K562 (cell line): ENCODE measurements around the gene C1QTNF12. TPM values are rescaled to one million over a fixed set of nuclear protein-coding genes. Genes with fewer than 3 reads are reported as not detected.

ENCODE experiments used
- ATAC-seq: fragments of 200-7000 bp; cut with Tn5 transposase; 3 replicates; pipeline ENCODE4 v1.9.1; 2020; ENCODE audit warnings: moderate library complexity
- BruUV-seq: library from RNA; stranded (reverse); fragments of 400-500 nt; replicated peaks from 2 replicates; lab custom pipeline; 2021; lab: Mats Ljungman, UMichigan
- CTCF ChIA-PET: fragments of 300-600 bp; formaldehyde crosslinking; extraction: SDS; loops from one replicate; lab custom pipeline; 2021; ENCODE audit warnings: low intra/inter-chr PET ratio; lab: Yijun Ruan, JAX
- POLR2A ChIA-PET: fragments of 300-600, 350-650 bp; sonication (Branson Sonifier 250); formaldehyde crosslinking; extraction: SDS; loops from one replicate; lab custom pipeline; 2021; ENCODE audit warnings: antibody characterized with exemption, inconsistent platforms; lab: Yijun Ruan, JAX
- DNase-seq, 4 experiments: peaks; one replicate each; pipeline versions ENCODE4 v3.0.0 to v3.0.0-alpha.2; 2011 to 2018; ENCODE audit warnings: low spot score in 3 of 4, mixed read lengths in 3 of 4; ENCODE audit errors: extremely low read depth in 1 of 4
- FAIRE-seq: peaks from 2 replicates; lab custom pipeline; 2011; peaks lifted over from hg19 to GRCh38; lab: Jason Lieb, UNC
- H2AFZ ChIP-seq: 2 replicates; pipeline ENCODE4 v1.6.0; 2011; ENCODE audit warnings: low read depth, low read length, control low read depth, inconsistent platforms
- H3K27ac ChIP-seq: fragments of 200-600 bp; 3 replicates; pipeline ENCODE4 v1.8.0; 2011; ENCODE audit warnings: low read depth, mild to moderate bottlenecking, control low read depth, inconsistent platforms, low read length, moderate library complexity, mixed read lengths; ENCODE audit errors: extremely low read depth
- H3K27me3 ChIP-seq, 2 experiments: fragments of 300-600 bp in 1 of 2; 2 replicates in 1 of 2; 3 replicates in 1 of 2; pipeline versions ENCODE4 v1.6.0 to v1.8.0; 2011; ENCODE audit warnings: inconsistent platforms in 2 of 2, low read length in 2 of 2, mild to moderate bottlenecking in 1 of 2, mixed read lengths in 1 of 2, moderate library complexity in 1 of 2; ENCODE audit not compliant: control insufficient read depth in 2 of 2, insufficient read depth in 2 of 2
- H3K36me3 ChIP-seq: fragments of 300-600 bp; 3 replicates; pipeline ENCODE4 v1.8.0; 2011; ENCODE audit warnings: mild to moderate bottlenecking, low read length, inconsistent platforms; ENCODE audit not compliant: control insufficient read depth, insufficient read depth
- H3K4me1 ChIP-seq, 2 experiments: fragments of 200-600 bp in 1 of 2; replicated peaks in 1 of 2; 2 replicates in 1 of 2; 3 replicates in 1 of 2; pipeline versions ENCODE4 v1.5.1 to v1.8.0; 2011; ENCODE audit warnings: inconsistent platforms in 2 of 2, low read length in 2 of 2, mild to moderate bottlenecking in 1 of 2, mixed read lengths in 1 of 2, moderate library complexity in 1 of 2; ENCODE audit not compliant: control insufficient read depth in 2 of 2, insufficient read depth in 2 of 2
- H3K4me2 ChIP-seq: 2 replicates; pipeline ENCODE4 v1.6.1; 2011; ENCODE audit warnings: low read length, control low read depth, inconsistent platforms, mixed read lengths; ENCODE audit not compliant: insufficient read depth
- H3K4me3 ChIP-seq: fragments of 200-600 bp; sonication (generic), shearing (Covaris generic); 2 replicates; pipeline ENCODE4 v1.5.1; 2016; ENCODE audit warnings: control low read depth, inconsistent platforms
- H3K79me2 ChIP-seq: fragments of 200-600 bp; 3 replicates; pipeline ENCODE4 v1.8.0; 2011; ENCODE audit warnings: low read length, inconsistent platforms; ENCODE audit not compliant: control insufficient read depth, insufficient read depth
- H3K9ac ChIP-seq, 2 experiments: 2 replicates each; pipeline versions ENCODE4 v1.6.0 to v1.6.1; 2011; ENCODE audit warnings: low read depth in 2 of 2, low read length in 2 of 2, control low read depth in 1 of 2, inconsistent platforms in 1 of 2, mild to moderate bottlenecking in 1 of 2, mixed read lengths in 1 of 2; ENCODE audit not compliant: insufficient read depth in 1 of 2
- H3K9me1 ChIP-seq: one replicate; pipeline ENCODE4 v1.6.0; 2011; ENCODE audit warnings: inconsistent platforms, mild to moderate bottlenecking, low read length, moderate library complexity; ENCODE audit not compliant: control insufficient read depth, insufficient read depth
- H3K9me3 ChIP-seq: replicated peaks from 2 replicates; pipeline ENCODE4 v1.5.1; 2011; ENCODE audit warnings: low read depth, low read length, inconsistent platforms; ENCODE audit not compliant: control insufficient read depth, insufficient read depth
- H4K20me1 ChIP-seq: replicated peaks from 2 replicates; pipeline ENCODE4 v1.6.1; 2011; ENCODE audit warnings: low read length, inconsistent platforms, mixed read lengths; ENCODE audit not compliant: control insufficient read depth, insufficient read depth
- HMGN3 ChIP-seq: IDR thresholded peaks from 2 replicates; pipeline ENCODE4 v1.6.1; 2011; ENCODE audit warnings: borderline replicate concordance, low read depth, mild to moderate bottlenecking, mixed read lengths, low read length; ENCODE audit not compliant: insufficient read length; ENCODE audit errors: extremely low read depth
- MYBL2 ChIP-seq, 2 experiments: fragments of 450-650 bp in 1 of 2; sonication (generic) in 1 of 2; formaldehyde crosslinking in 1 of 2; IDR thresholded peaks; 2 replicates each; pipeline versions ENCODE4 v1.6.1 to v1.8.1; 2017 to 2022; ENCODE audit warnings: borderline replicate concordance in 1 of 2, inconsistent platforms in 1 of 2, low read depth in 1 of 2, mild to moderate bottlenecking in 1 of 2, missing genetic modification reagents in 1 of 2, moderate library complexity in 1 of 2
- POLR2G ChIP-seq: fragments of 200-400 bp; formaldehyde crosslinking; IDR thresholded peaks from 2 replicates; pipeline ENCODE4 v1.6.1; 2017; ENCODE audit warnings: low read depth, mild to moderate bottlenecking, antibody characterized with exemption, low read length, moderate library complexity
- RBFOX2 ChIP-seq: fragments of 200-400 bp; formaldehyde crosslinking; IDR thresholded peaks from 2 replicates; pipeline ENCODE4 v1.6.1; 2017; ENCODE audit warnings: low read depth, mild to moderate bottlenecking, low read length, moderate library complexity
- RBM22 ChIP-seq: fragments of 200-400 bp; formaldehyde crosslinking; IDR thresholded peaks from 2 replicates; pipeline ENCODE4 v1.6.1; 2018; ENCODE audit warnings: low read length, low read depth; ENCODE audit not compliant: poor library complexity, severe bottlenecking
- WGBS: fragments of 100-300 bp; shearing (Covaris generic); methylation state at CpG from one replicate; pipeline ENCODE4 v1.1.6; 2016; ENCODE audit warnings: low coverage, mixed read lengths; ENCODE audit not compliant: insufficient coverage; ENCODE audit errors: missing lambda C conversion rate; 5-methylcytosine and 5-hydroxymethylcytosine counted together
- in situ Hi-C: fragments of 300-500 bp; cut with MboI; formaldehyde crosslinking; loops from 4 replicates; pipeline ENCODE4 v1.15.0; 2018; ENCODE audit warnings: inconsistent platforms, mixed read lengths
- intact Hi-C: fragments of 100-400 bp; cut with micrococcal nuclease; formaldehyde crosslinking; loops from 2 replicates; pipeline ENCODE4 v1.14.2; 2022
- polyA plus RNA-seq, 8 experiments: library from polyadenylated mRNA; depleted of rRNA in 4 of 8; stranded (reverse) in 5 of 8; unstranded in 3 of 8; fragments of >200 nt; fragmentation: Nextera tagmentation in 2 of 8; fragmentation: Illumina TruSeq in 1 of 8; extraction: Ambion mirVana in 2 of 8; extraction: Trizol in 1 of 8; gene quantifications; 2 replicates each; pipeline versions ENCODE4 v1.2.1 to v1.2.3, GENCODE V29; 2011 to 2014; ENCODE audit warnings: inconsistent platforms in 1 of 8, missing spikeins in 1 of 8
- total RNA-seq, 7 experiments: library from RNA; depleted of rRNA in 6 of 7; stranded (reverse); fragments of >200 nt in 6 of 7; fragmentation: Illumina TruSeq in 2 of 7; extraction: Trizol in 2 of 7; gene quantifications; 2 replicates each; pipeline versions ENCODE4 v1.2.1 to v1.2.3, GENCODE V29; 2011 to 2021; ENCODE audit warnings: low replicate concordance in 1 of 7

Gene C1QTNF12
- total and polyA plus RNA-seq, 9 of the 15 experiments (the other 6 are each of a cell fraction or from before 2014, with no cell fraction given), result 0.11 to 4.3 (median 0.93) TPM; not detected in 3

GRCh38 chr1:1253972-1254666 lies 7.6 kb upstream of the C1QTNF12 start:
- no peaks in the 10 kb centered on the region for H3K9me1 ChIP-seq
- FAIRE-seq (no peak), ATAC-seq (no peak), DNase-seq (no peak)
- TF ChIP-seq POLR2G (peak; percentile 51), MYBL2 (IDR thresholded peaks at IDR 0.05; ENCODE audit: low read depth) (no peak), MYBL2 (CRISPR knock-in tag; IDR thresholded peaks at IDR 0.05; ENCODE audit: borderline replicate concordance) (no peak), HMGN3 (peak; percentile 26), RBFOX2 (0 out of 2 replicates have a peak, but pooled peaks have one; percentile 30), RBM22 (peak; percentile 53)
- H3K4me2 ChIP-seq, result no peak overlapping the region
- ChIA-PET CTCF (no interaction called here), POLR2A (interaction anchor here (1.7 kb wide), 1 partner anchor 23 kb away, joined by 4 read pairs; the partner anchor contains the start of genes B3GALT6 and SDF4)
- H3K27me3 ChIP-seq, result no peaks in the 10 kb centered on the region
- WGBS, result 96% methylated on average over 47 of the region's 50 CpGs
- H3K27ac ChIP-seq, result no peak overlapping the region
- H3K4me3 ChIP-seq, result no peak overlapping the region
- peaks cover 68% of the 10 kb centered on the region; the same call in 2 of the 3 replicates for H3K36me3 ChIP-seq
- in situ Hi-C loops (no loop called here), intact Hi-C loops (loop anchor here (5.0 kb wide), 1 partner anchor 132 kb away; no protein-coding TSS in a partner anchor)
- no peak overlapping the region for H2AFZ ChIP-seq
- H3K4me1 ChIP-seq, result peaks cover 0 to 49% of the 10 kb centered on the region in 2 experiments; a peak in 3 of 5 replicates
- H3K9me3 ChIP-seq, result no peaks in the 10 kb centered on the region
- no peak overlapping the region for H3K9ac ChIP-seq
- no peaks in the 10 kb centered on the region; the same call in 1 of the 2 replicates for H4K20me1 ChIP-seq
- BruUV-seq, result no TSS peak
- H3K79me2 ChIP-seq, result no peaks in the 10 kb centered on the region; the same call in 2 of the 3 replicates
